ENCODE data around the gene KLHL12. TPM values are rescaled to one million over a fixed set of nuclear protein-coding genes. Genes with fewer than 3 reads are reported as not detected.

KLHL12 gene
- total and polyA plus RNA-seq, 2 donors from 2014 or later, result 27.5 to 28.2 TPM

DNA sequence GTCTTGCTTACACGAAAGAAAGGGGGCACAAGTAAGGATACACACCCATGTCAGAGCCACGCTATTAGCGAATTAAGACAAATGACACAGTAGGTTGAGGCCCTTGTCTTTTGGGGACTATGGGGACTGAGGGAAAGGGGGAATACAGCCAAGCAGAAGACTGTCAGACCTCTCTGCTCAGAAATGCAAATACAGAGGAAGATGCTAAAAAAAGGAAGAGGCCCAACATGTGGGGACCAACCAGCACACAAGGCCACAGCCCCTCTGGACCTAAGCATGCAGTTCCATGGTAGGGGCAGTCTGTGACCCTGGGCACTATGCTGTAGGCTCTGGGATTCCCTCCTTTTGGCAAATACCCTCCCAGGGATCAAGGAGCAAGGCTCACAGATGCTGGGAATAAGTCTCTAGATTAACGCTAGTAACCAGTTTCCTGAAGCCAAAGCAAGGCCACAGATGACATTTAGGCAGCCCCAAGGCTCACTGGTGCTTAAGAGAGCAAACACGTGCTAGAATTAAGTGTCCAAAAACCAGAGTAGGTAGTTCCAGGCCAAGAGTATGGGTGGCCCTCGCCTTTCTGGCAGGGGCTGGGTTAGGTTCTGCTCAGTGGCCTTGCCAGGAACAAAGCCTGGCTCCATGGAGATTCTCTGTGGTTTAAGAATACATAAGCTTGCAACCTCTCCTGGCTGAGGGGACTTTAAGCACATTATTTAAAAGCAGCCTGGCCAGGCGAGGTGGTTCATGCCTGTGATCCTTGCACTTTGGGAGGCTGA, 76.3 kb downstream of the KLHL12 start:
- no peaks in the 10 kb centered on the region for H3K9me3 ChIP-seq (ENCODE audit: control insufficient read depth in 2 of 3, insufficient read depth in 1 of 3, low read length in 3 of 3)
- TF ChIP-seq, protein P1, sequence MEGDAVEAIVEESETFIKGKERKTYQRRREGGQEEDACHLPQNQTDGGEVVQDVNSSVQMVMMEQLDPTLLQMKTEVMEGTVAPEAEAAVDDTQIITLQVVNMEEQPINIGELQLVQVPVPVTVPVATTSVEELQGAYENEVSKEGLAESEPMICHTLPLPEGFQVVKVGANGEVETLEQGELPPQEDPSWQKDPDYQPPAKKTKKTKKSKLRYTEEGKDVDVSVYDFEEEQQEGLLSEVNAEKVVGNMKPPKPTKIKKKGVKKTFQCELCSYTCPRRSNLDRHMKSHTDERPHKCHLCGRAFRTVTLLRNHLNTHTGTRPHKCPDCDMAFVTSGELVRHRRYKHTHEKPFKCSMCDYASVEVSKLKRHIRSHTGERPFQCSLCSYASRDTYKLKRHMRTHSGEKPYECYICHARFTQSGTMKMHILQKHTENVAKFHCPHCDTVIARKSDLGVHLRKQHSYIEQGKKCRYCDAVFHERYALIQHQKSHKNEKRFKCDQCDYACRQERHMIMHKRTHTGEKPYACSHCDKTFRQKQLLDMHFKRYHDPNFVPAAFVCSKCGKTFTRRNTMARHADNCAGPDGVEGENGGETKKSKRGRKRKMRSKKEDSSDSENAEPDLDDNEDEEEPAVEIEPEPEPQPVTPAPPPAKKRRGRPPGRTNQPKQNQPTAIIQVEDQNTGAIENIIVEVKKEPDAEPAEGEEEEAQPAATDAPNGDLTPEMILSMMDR (IDR thresholded peaks at IDR 0.05; ENCODE audit: borderline replicate concordance, extremely low read depth, insufficient read depth), result no peak
- H3K4me3 ChIP-seq (ENCODE audit: low read length in 3 of 3), result no peak overlapping the region
- H3K4me1 ChIP-seq (ENCODE audit: control insufficient read depth in 2 of 3, insufficient read depth in 2 of 3, low read depth in 1 of 3, low read length in 3 of 3), result peaks cover 0 to 2% (median 0%) of the 10 kb centered on the region in 3 donors
- H3K9ac ChIP-seq (ENCODE audit: low read length in 3 of 3), result no peak overlapping the region
- DNase-seq (no peak), FAIRE-seq (no peak)
- no peaks in the 10 kb centered on the region for H3K27me3 ChIP-seq (ENCODE audit: control insufficient read depth, insufficient read depth, low read length)
- intact Hi-C loops (cut with DNase I), result no loop called here
- H3K36me3 ChIP-seq (ENCODE audit: control insufficient read depth in 2 of 3, insufficient read depth in 3 of 3, low read length in 3 of 3), result peaks cover 0 to 4% (median 0%) of the 10 kb centered on the region in 3 donors
- H3K27ac ChIP-seq (ENCODE audit: low read depth in 2 of 2, low read length in 2 of 2), result no peak overlapping the region

GRCh38 chr1:202848191-202848542, 78.9 kb downstream of the KLHL12 start:
- intact Hi-C loops (cut with DNase I), result no loop called here
- H3K4me1 ChIP-seq (ENCODE audit: control insufficient read depth in 2 of 3, insufficient read depth in 2 of 3, low read depth in 1 of 3, low read length in 3 of 3), result peaks cover 0 to 2% (median 0%) of the 10 kb centered on the region in 3 donors
- no peak overlapping the region for H3K9ac ChIP-seq (ENCODE audit: low read length in 3 of 3)
- H3K27ac ChIP-seq (ENCODE audit: low read depth in 2 of 2, low read length in 2 of 2), result no peak overlapping the region
- H3K27me3 ChIP-seq (ENCODE audit: control insufficient read depth, insufficient read depth, low read length), result no peaks in the 10 kb centered on the region
- no peaks in the 10 kb centered on the region for H3K9me3 ChIP-seq (ENCODE audit: control insufficient read depth in 2 of 3, insufficient read depth in 1 of 3, low read length in 3 of 3)
- H3K4me3 ChIP-seq (ENCODE audit: low read length in 3 of 3), result no peak overlapping the region
- DNase-seq, result no peak
- TF ChIP-seq, protein P1 (IDR thresholded peaks at IDR 0.05; ENCODE audit: borderline replicate concordance, extremely low read depth, insufficient read depth), result no peak
- no peaks in the 10 kb centered on the region for H3K36me3 ChIP-seq (ENCODE audit: control insufficient read depth in 2 of 3, insufficient read depth in 3 of 3, low read length in 3 of 3)
- FAIRE-seq, result no peak

- Histone ChIP-seq H3K4me1 (ENCODE audit: control insufficient read depth in 2 of 3, insufficient read depth in 2 of 3, low read depth in 1 of 3, low read length in 3 of 3) (no peaks in the 10 kb centered on the region), H3K4me3 (ENCODE audit: low read length in 3 of 3) (no peak overlapping the region), H3K27ac (ENCODE audit: low read depth in 2 of 2, low read length in 2 of 2) (no peak overlapping the region), H3K9ac (ENCODE audit: low read length in 3 of 3) (no peak overlapping the region), H3K36me3 (ENCODE audit: control insufficient read depth in 2 of 3, insufficient read depth in 3 of 3, low read length in 3 of 3) (no peaks in the 10 kb centered on the region), H3K27me3 (ENCODE audit: control insufficient read depth, insufficient read depth, low read length) (no peaks in the 10 kb centered on the region), H3K9me3 (ENCODE audit: control insufficient read depth in 2 of 3, insufficient read depth in 1 of 3, low read length in 3 of 3) (no peaks in the 10 kb centered on the region)
- intact Hi-C loops (cut with DNase I), result no loop called here
- TF ChIP-seq, protein P1 (IDR thresholded peaks at IDR 0.05; ENCODE audit: borderline replicate concordance, extremely low read depth, insufficient read depth), result no peak
- FAIRE-seq (no peak), DNase-seq (no peak)
These were observed 82.1 kb downstream of the KLHL12 start for GRCh38 chr1:202844935-202845334.
